ENCODE results near the gene CTRB2.
A peak's percentile ranks its signal among the peaks of the same experiment; 100 is the strongest.
"Not testable (repeated sequence)": the region's sequence is repeated elsewhere in the genome, so short reads cannot be mapped to it uniquely, and the experiment has no call there.

CTRB2 gene

GRCh38 chr16:75206749-75207451 lies at the start of gene CTRB2:
TSS of gene CTRB2 (minus strand) at chr16:75207161. CDS start at chr16:75207141, 20 bp downstream.
- DNase-seq, result no peak

- DNase-seq, result no peak
Measured at GRCh38 chr16:75256059-75256571, 49.2 kb upstream of the CTRB2 start.

GRCh38 chr16:75254359-75254837 lies 47.4 kb upstream of the CTRB2 start:
- DNase-seq, result peak; percentile 87

GRCh38 chr16:75252946-75253911 lies 46.3 kb upstream of the CTRB2 start:
- peak; percentile 88 for DNase-seq

- no peak for DNase-seq
Measured at GRCh38 chr16:75252049-75252864, 45.3 kb upstream of the CTRB2 start.

- DNase-seq, result peak; percentile 91
Measured at GRCh38 chr16:75251280-75252048, 44.5 kb upstream of the CTRB2 start, which contains the start of gene BCAR1. TSS of gene BCAR1 (minus strand) at chr16:75251624. CDS start at chr16:75251482, 142 bp downstream.

GRCh38 chr16:75250809-75251279 lies 43.9 kb upstream of the CTRB2 start:
- peak; percentile 39 for DNase-seq

GRCh38 chr16:75250089-75250808 lies 43.3 kb upstream of the CTRB2 start:
- no peak for DNase-seq

GRCh38 chr16:75249441-75249840 lies 42.5 kb upstream of the CTRB2 start:
- DNase-seq, result no peak

GRCh38 chr16:75248536-75249380 lies 41.8 kb upstream of the CTRB2 start:
- DNase-seq, result no peak

GRCh38 chr16:75248142-75248535 lies 41.2 kb upstream of the CTRB2 start:
- no peak for DNase-seq

GRCh38 chr16:75247249-75247648 lies 40.3 kb upstream of the CTRB2 start:
- no peak for DNase-seq

- DNase-seq, result peak; percentile 40
Measured at GRCh38 chr16:75246504-75247205, 39.7 kb upstream of the CTRB2 start.

- peak; percentile 98 for DNase-seq
Measured at GRCh38 chr16:75244844-75245758, 38.1 kb upstream of the CTRB2 start.

GRCh38 chr16:75244225-75244809 lies 37.4 kb upstream of the CTRB2 start:
- DNase-seq, result peak; percentile 41

GRCh38 chr16:75243667-75244224 lies 36.8 kb upstream of the CTRB2 start:
- no peak for DNase-seq

- not testable (repeated sequence) for DNase-seq
Measured at GRCh38 chr16:75242436-75243078, 35.6 kb upstream of the CTRB2 start.

Data from HCEC 1CT (cell line).